H1 (cell line): ENCODE results near the gene ZNF556. TPM values are rescaled to one million over a fixed set of nuclear protein-coding genes. Genes with fewer than 3 reads are reported as not detected.

Experiments used
- BRCA1 ChIP-seq: IDR thresholded peaks from 2 replicates; pipeline ENCODE4 v1.6.1; 2012; ENCODE audit warnings: low read depth, low read length, improper control_type of control experiment
- CHD2 ChIP-seq: IDR thresholded peaks from 2 replicates; pipeline ENCODE4 v1.6.1; 2012; ENCODE audit warnings: low read length, improper control_type of control experiment
- EGR1 ChIP-seq: IDR thresholded peaks from 2 replicates; pipeline ENCODE4 v1.6.1; 2011; ENCODE audit warnings: low read depth, low read length, borderline replicate concordance
- GABPA ChIP-seq: IDR thresholded peaks from 2 replicates; pipeline ENCODE4 v1.6.1; 2011; ENCODE audit warnings: mild to moderate bottlenecking, low read length, moderate library complexity, borderline replicate concordance; ENCODE audit not compliant: insufficient read depth
- KDM5A ChIP-seq: fragments of 200-600 bp; IDR thresholded peaks from 2 replicates; pipeline ENCODE4 v1.7.1; 2012; ENCODE audit warnings: mild to moderate bottlenecking, low read length, inconsistent platforms, mixed read lengths
- MAFK ChIP-seq: IDR thresholded peaks from 2 replicates; pipeline ENCODE4 v1.6.1; 2012; ENCODE audit warnings: low read depth, mild to moderate bottlenecking, improper control_type of control experiment, low read length
- NRF1 ChIP-seq: IDR thresholded peaks from 2 replicates; pipeline ENCODE4 v1.6.1; 2011; ENCODE audit warnings: mild to moderate bottlenecking, low read depth, low read length, improper control_type of control experiment
- POLR2A ChIP-seq, 2 experiments: IDR thresholded peaks; 1 replicate in 1 of 2; 2 replicates in 1 of 2; pipeline ENCODE4 v1.6.1; 2011; ENCODE audit warnings: low read depth in 2 of 2, low read length in 2 of 2, mild to moderate bottlenecking in 2 of 2; ENCODE audit errors: control extremely low read depth in 1 of 2
- SIX5 ChIP-seq: IDR thresholded peaks from 2 replicates; pipeline ENCODE4 v1.6.1; 2011; ENCODE audit warnings: mild to moderate bottlenecking, low read depth, low read length
- USF2 ChIP-seq: IDR thresholded peaks from 2 replicates; pipeline ENCODE4 v1.6.1; 2011; ENCODE audit warnings: low read length, improper control_type of control experiment
- polyA plus RNA-seq, 7 experiments: library from polyadenylated mRNA; depleted of rRNA in 3 of 7; stranded (reverse) in 5 of 7; unstranded in 2 of 7; fragments of >200 nt in 5 of 7; fragments of 200-250 nt in 2 of 7; gene quantifications; 1 replicate in 5 of 7; 2 replicates in 1 of 7; 4 replicates in 1 of 7; pipeline versions ENCODE4 v1.2.1 to v1.2.3, GENCODE V29; 2011 to 2013; ENCODE audit warnings: missing spikeins in 2 of 7, mixed read lengths in 2 of 7
- total RNA-seq: library from RNA; stranded (reverse); fragmentation: NEBNext Ultra II Directional; extraction: Animal tissue kit (Norgen Biotek cat#: 25700); gene quantifications from 2 replicates; pipeline ENCODE4 v1.2.1, GENCODE V29; 2021

The ZNF556 gene
- total and polyA plus RNA-seq, 2 of the 8 experiments (the other 6 are each of a cell fraction or from before 2014, with no cell fraction given), result not detected

- no peak for TF ChIP-seq EGR1
- TF ChIP-seq BRCA1, result no peak
- no peak for TF ChIP-seq KDM5A
- no peak for TF ChIP-seq USF2
- no peak for TF ChIP-seq POLR2A (IDR thresholded peaks at IDR 0.05; ENCODE audit: control extremely low read depth in 1 of 2, low read depth in 2 of 2, low read length in 2 of 2)
- TF ChIP-seq SIX5, result no peak
- TF ChIP-seq NRF1, result no peak
- no peak for TF ChIP-seq CHD2
- TF ChIP-seq MAFK, result no peak
- TF ChIP-seq GABPA, result no peak
These were observed 16.7 kb downstream of the ZNF556 start (continued) for GRCh38 chr19:2883686-2884439.
